ENCODE data around the gene SLC39A7. TPM values are rescaled to one million over a fixed set of nuclear protein-coding genes. Genes with fewer than 3 reads are reported as not detected.

Gene SLC39A7
- total and polyA plus RNA-seq, 7 experiments from 2014 or later: 19.1 to 51.9 (median 24.8) TPM

GRCh38 chr6:33189164-33189563, 11.5 kb upstream of the SLC39A7 start:
- Mint-ChIP-seq H3K36me3 (peaks cover 0 to 13% (median 5%) of the 10 kb centered on the region in 5 donors), H3K9me3 (no peaks in the 10 kb centered on the region), H3K4me3 (no peak overlapping the region), H3K4me1 (peaks cover 7 to 27% (median 15%) of the 10 kb centered on the region in 7 donors), H3K27ac (no peak overlapping the region), H3K27me3 (peaks cover 23 to 57% (median 26%) of the 10 kb centered on the region in 5 donors)
- H3K36me3 ChIP-seq (ENCODE audit: control insufficient read depth in 2 of 3, insufficient read depth in 3 of 3, low read length in 3 of 3): peaks cover 0 to under 1% (median 0%) of the 10 kb centered on the region in 3 experiments
- DNase-seq (no peak), ATAC-seq (no peak)
- POLR2A ChIA-PET: interaction anchor here (1.1 to 1.6 kb wide), 2 partner anchors 18 to 83 kb away, joined by 4 read pairs; partner anchors contain the start of genes RPS18 and VPS52
- peaks cover 0 to 3% of the 10 kb centered on the region in 2 donors for H3K27me3 ChIP-seq (ENCODE audit: control insufficient read depth in 2 of 2, insufficient read depth in 2 of 2, low read length in 2 of 2)
- H3K27ac ChIP-seq (ENCODE audit: low read depth, low read length): no peak overlapping the region
- no peaks in the 10 kb centered on the region for H3K9me3 ChIP-seq (ENCODE audit: control insufficient read depth in 2 of 3, low read length in 3 of 3)
- H3K4me3 ChIP-seq (ENCODE audit: low read length): no peak overlapping the region
- intact Hi-C loops (cut with micrococcal nuclease): no loop called here
- CTCF ChIA-PET: interaction anchor here (0.6 to 1.5 kb wide), 2 partner anchors 65 to 152 kb away, joined by 3 to 5 read pairs; no protein-coding TSS in a partner anchor
- H3K4me1 ChIP-seq (ENCODE audit: control insufficient read depth in 2 of 2, insufficient read depth in 2 of 2, low read length in 2 of 2): peaks cover under 1 to 14% of the 10 kb centered on the region in 2 donors

- Mint-ChIP-seq H3K36me3 (peaks cover 0 to 18% (median 5%) of the 10 kb centered on the region in 5 donors), H3K4me1 (peaks cover 2 to 20% (median 11%) of the 10 kb centered on the region in 7 donors), H3K27ac (no peak overlapping the region), H3K9me3 (no peaks in the 10 kb centered on the region), H3K27me3 (peaks cover 23 to 53% (median 26%) of the 10 kb centered on the region in 5 donors), H3K4me3 (no peak overlapping the region)
- no peak overlapping the region for H3K27ac ChIP-seq (ENCODE audit: low read depth, low read length)
- no peaks in the 10 kb centered on the region for H3K9me3 ChIP-seq (ENCODE audit: control insufficient read depth in 2 of 3, low read length in 3 of 3)
- intact Hi-C loops (cut with micrococcal nuclease): no loop called here
- peaks cover 0 to 3% of the 10 kb centered on the region in 2 donors for H3K27me3 ChIP-seq (ENCODE audit: control insufficient read depth in 2 of 2, insufficient read depth in 2 of 2, low read length in 2 of 2)
- H3K36me3 ChIP-seq (ENCODE audit: control insufficient read depth in 2 of 3, insufficient read depth in 3 of 3, low read length in 3 of 3): peaks cover 0 to 7% (median 5%) of the 10 kb centered on the region in 3 experiments
- ATAC-seq (no peak), DNase-seq (no peak)
- H3K4me1 ChIP-seq (ENCODE audit: control insufficient read depth in 2 of 2, insufficient read depth in 2 of 2, low read length in 2 of 2): peaks cover 0 to 7% of the 10 kb centered on the region in 2 donors
- no peak overlapping the region for H3K4me3 ChIP-seq (ENCODE audit: low read length)
- ChIA-PET POLR2A (interaction anchor here (1.1 to 1.6 kb wide), 3 partner anchors 18 to 82 kb away, joined by 3 to 4 read pairs (median 4); partner anchors contain the start of genes RPS18 and VPS52), CTCF (interaction anchor here (0.6 to 1.5 kb wide), 4 partner anchors 64 to 151 kb away, joined by 3 to 5 read pairs (median 3); partner anchors contain the start of gene B3GALT4)
These were observed 10.8 kb upstream of the SLC39A7 start for GRCh38 chr6:33189625-33190448.

GRCh38 chr6:33190504-33191107, 10.1 kb upstream of the SLC39A7 start:
- no peak for DNase-seq
- H3K36me3 ChIP-seq (ENCODE audit: control insufficient read depth in 2 of 3, insufficient read depth in 3 of 3, low read length in 3 of 3): peaks cover 5 to 15% (median 13%) of the 10 kb centered on the region in 3 experiments
- ATAC-seq: no peak
- H3K4me3 ChIP-seq (ENCODE audit: low read length): no peak overlapping the region
- Mint-ChIP-seq H3K27ac (peak overlapping the region in 1 of 9 donors; percentile 53), H3K4me1 (peaks cover 2 to 19% (median 11%) of the 10 kb centered on the region in 7 donors), H3K9me3 (peaks cover 0 to 1% (median 0%) of the 10 kb centered on the region in 11 donors), H3K27me3 (peaks cover 23 to 52% (median 26%) of the 10 kb centered on the region in 5 donors), H3K36me3 (peaks cover 3 to 21% (median 8%) of the 10 kb centered on the region in 5 donors), H3K4me3 (peak overlapping the region in 2 of 10 donors; percentile 34 to 57)
- intact Hi-C loops (cut with micrococcal nuclease): no loop called here
- peaks cover 0 to 3% of the 10 kb centered on the region in 2 donors for H3K27me3 ChIP-seq (ENCODE audit: control insufficient read depth in 2 of 2, insufficient read depth in 2 of 2, low read length in 2 of 2)
- H3K4me1 ChIP-seq (ENCODE audit: control insufficient read depth in 2 of 2, insufficient read depth in 2 of 2, low read length in 2 of 2): peaks cover 0 to 7% of the 10 kb centered on the region in 2 donors
- H3K9me3 ChIP-seq (ENCODE audit: control insufficient read depth in 2 of 3, low read length in 3 of 3): no peaks in the 10 kb centered on the region
- ChIA-PET CTCF (interaction anchor here (0.6 to 1.5 kb wide), 3 partner anchors 65 to 86 kb away, joined by 3 to 5 read pairs (median 3); partner anchors contain the start of gene B3GALT4), POLR2A (interaction anchor here (1.1 to 1.2 kb wide), 2 partner anchors 17 to 69 kb away, joined by 3 to 4 read pairs; no protein-coding TSS in a partner anchor)
- no peak overlapping the region for H3K27ac ChIP-seq (ENCODE audit: low read depth, low read length)

- H3K36me3 Mint-ChIP-seq: peaks cover 9 to 28% (median 12%) of the 10 kb centered on the region in 5 donors
- peak overlapping the region in 9 of 10 donors; percentile 60 to 92 (median 86) for H3K4me3 Mint-ChIP-seq
- intact Hi-C loops (cut with micrococcal nuclease): loop anchor here in 1 of 2 donors (1.0 kb wide), 2 partner anchors 8 to 9 kb away; partner anchors contain the start of genes RXRB and SLC39A7
- peaks cover 23 to 47% (median 26%) of the 10 kb centered on the region in 5 donors for H3K27me3 Mint-ChIP-seq
- H3K4me3 ChIP-seq (ENCODE audit: low read length): peak overlapping the region; percentile 30
- ChIA-PET POLR2A (interaction anchor here (0.5 to 1.7 kb wide), 6 partner anchors 8 to 48 kb away, joined by 3 to 11 read pairs (median 3); partner anchors contain the start of gene RING1), CTCF (no interaction called here)
- H3K9me3 ChIP-seq (ENCODE audit: control insufficient read depth in 2 of 3, low read length in 3 of 3): no peaks in the 10 kb centered on the region
- ATAC-seq: no peak
- peaks cover 0 to 1% (median 0%) of the 10 kb centered on the region in 11 donors for H3K9me3 Mint-ChIP-seq
- H3K27ac Mint-ChIP-seq: peak overlapping the region in 7 of 9 donors; percentile 13 to 68 (median 44)
- H3K36me3 ChIP-seq (ENCODE audit: control insufficient read depth in 2 of 3, insufficient read depth in 3 of 3, low read length in 3 of 3): peaks cover 8 to 24% (median 17%) of the 10 kb centered on the region in 3 experiments
- no peak for DNase-seq
- peaks cover 6 to 25% (median 13%) of the 10 kb centered on the region in 7 donors for H3K4me1 Mint-ChIP-seq
- peaks cover 0 to 7% of the 10 kb centered on the region in 2 donors for H3K4me1 ChIP-seq (ENCODE audit: control insufficient read depth in 2 of 2, insufficient read depth in 2 of 2, low read length in 2 of 2)
- no peak overlapping the region for H3K27ac ChIP-seq (ENCODE audit: low read depth, low read length)
- H3K27me3 ChIP-seq (ENCODE audit: control insufficient read depth in 2 of 2, insufficient read depth in 2 of 2, low read length in 2 of 2): peaks cover 0 to 3% of the 10 kb centered on the region in 2 donors
These were observed 9.1 kb upstream of the SLC39A7 start for GRCh38 chr6:33191383-33192104.

- Histone ChIP-seq H3K36me3 (ENCODE audit: control insufficient read depth in 2 of 3, insufficient read depth in 3 of 3, low read length in 3 of 3) (peaks cover 8 to 30% (median 17%) of the 10 kb centered on the region in 3 experiments), H3K27ac (ENCODE audit: low read depth, low read length) (peak within 1 kb of the TSS; percentile 62), H3K4me1 (ENCODE audit: control insufficient read depth in 2 of 2, insufficient read depth in 2 of 2, low read length in 2 of 2) (peaks cover 0 to 7% of the 10 kb centered on the region in 2 donors), H3K4me3 (ENCODE audit: low read length) (peak within 1 kb of the TSS; percentile 53), H3K27me3 (ENCODE audit: control insufficient read depth in 2 of 2, insufficient read depth in 2 of 2, low read length in 2 of 2) (peaks cover 0 to 3% of the 10 kb centered on the region in 2 donors), H3K9me3 (ENCODE audit: control insufficient read depth in 2 of 3, low read length in 3 of 3) (no peaks in the 10 kb centered on the region)
- Mint-ChIP-seq H3K36me3 (peaks cover 9 to 31% (median 14%) of the 10 kb centered on the region in 5 donors), H3K27ac (peak within 1 kb of the TSS in 7 of 9 donors; percentile 36 to 86 (median 76)), H3K4me3 (peak within 1 kb of the TSS; percentile 29 to 92 (median 88)), H3K9me3 (peaks cover 0 to 1% (median 0%) of the 10 kb centered on the region in 11 donors), H3K27me3 (peaks cover 22 to 44% (median 26%) of the 10 kb centered on the region in 5 donors), H3K4me1 (peaks cover 9 to 27% (median 18%) of the 10 kb centered on the region in 7 donors)
- ATAC-seq (peak; percentile 71), DNase-seq (peak in 3 of 9 donors; percentile 25 to 48 (median 29))
- CTCF ChIA-PET: no interaction called here
- POLR2A ChIA-PET: interaction anchor here (0.5 to 1.7 kb wide), 5 partner anchors 8 to 48 kb away, joined by 3 to 11 read pairs (median 3); partner anchors contain the start of gene RING1
- intact Hi-C loops (cut with micrococcal nuclease): loop anchor here in 1 of 2 donors (1.0 kb wide), 2 partner anchors 8 to 9 kb away; partner anchors contain the start of genes RXRB and SLC39A7
These were observed 8.5 kb upstream of the SLC39A7 start, which contains the start of gene COL11A2 for GRCh38 chr6:33192105-33192646. Gene COL11A2, minus strand, starts transcription at chr6:33192467. Its CDS starts 227 bp downstream, at chr6:33192240.

Data from naive thymus-derived CD4-positive, alpha-beta T cell (primary cell).